Central memory CD8-positive, alpha-beta T cell (primary cell): Measurements from ENCODE around the gene GLB1L3.
A peak's percentile ranks its signal among the peaks of the same experiment; 100 is the strongest.

Experiments used
- ATAC-seq: fragments of 150-1000 bp; cut with Tn5 transposase; replicated peaks from 2 replicates; pipeline ENCODE4 v1.10.0; 2022; ENCODE audit warnings: mild to moderate bottlenecking, moderate FRiP score, moderate number of reproducible peaks; ENCODE audit not compliant: poor library complexity, severe bottlenecking; ENCODE audit errors: extremely low read depth
- DNase-seq, 2 donors: peaks; one replicate each; pipeline ENCODE4 v3.0.0; 2021; ENCODE audit warnings: low spot score in 2 of 2
- H3K27ac Mint-ChIP-seq: one replicate; pipeline ENCODE4 v1.8.0; 2022; ENCODE audit warnings: low read depth, mild to moderate bottlenecking, moderate library complexity, mixed read lengths
- H3K27me3 Mint-ChIP-seq: one replicate; pipeline ENCODE4 v1.8.0; 2022; ENCODE audit warnings: mixed read lengths
- H3K36me3 Mint-ChIP-seq: one replicate; pipeline ENCODE4 v1.8.0; 2022; ENCODE audit warnings: mild to moderate bottlenecking, moderate library complexity, mixed read lengths; ENCODE audit not compliant: insufficient read depth
- H3K4me1 Mint-ChIP-seq: one replicate; pipeline ENCODE4 v1.8.0; 2022; ENCODE audit warnings: mixed read lengths
- H3K4me3 Mint-ChIP-seq: one replicate; pipeline ENCODE4 v1.8.0; 2022; ENCODE audit warnings: mild to moderate bottlenecking, moderate library complexity, mixed read lengths
- H3K9me3 Mint-ChIP-seq: one replicate; pipeline ENCODE4 v1.8.0; 2022; ENCODE audit warnings: mixed read lengths

GLB1L3 gene

GRCh38 chr11:134240592-134240991, 35.6 kb upstream of the GLB1L3 start:
- DNase-seq, result no peak
- ATAC-seq, result no peak
- H3K36me3 Mint-ChIP-seq, result peaks cover 20% of the 10 kb centered on the region
- no peaks in the 10 kb centered on the region for H3K4me1 Mint-ChIP-seq
- H3K9me3 Mint-ChIP-seq, result no peaks in the 10 kb centered on the region
- no peak overlapping the region for H3K4me3 Mint-ChIP-seq
- H3K27ac Mint-ChIP-seq, result no peak overlapping the region
- no peaks in the 10 kb centered on the region for H3K27me3 Mint-ChIP-seq

- Mint-ChIP-seq H3K4me1 (no peaks in the 10 kb centered on the region), H3K4me3 (no peak overlapping the region), H3K27me3 (no peaks in the 10 kb centered on the region), H3K9me3 (no peaks in the 10 kb centered on the region), H3K36me3 (peaks cover 24% of the 10 kb centered on the region), H3K27ac (peak overlapping the region; percentile 26)
- DNase-seq, result no peak
- ATAC-seq, result no peak
Observed at GRCh38 chr11:134242376-134242775, 33.8 kb upstream of the GLB1L3 start.

- H3K4me1 Mint-ChIP-seq, result peaks cover under 1% of the 10 kb centered on the region
- H3K27me3 Mint-ChIP-seq, result no peaks in the 10 kb centered on the region
- no peak overlapping the region for H3K27ac Mint-ChIP-seq
- H3K4me3 Mint-ChIP-seq, result no peak overlapping the region
- no peak for ATAC-seq
- H3K36me3 Mint-ChIP-seq, result peaks cover 28% of the 10 kb centered on the region
- no peak for DNase-seq
- H3K9me3 Mint-ChIP-seq, result no peaks in the 10 kb centered on the region
Observed at GRCh38 chr11:134243913-134244312, 32.3 kb upstream of the GLB1L3 start.

GRCh38 chr11:134244593-134244992, 31.6 kb upstream of the GLB1L3 start:
- Mint-ChIP-seq H3K36me3 (peaks cover 34% of the 10 kb centered on the region), H3K9me3 (no peaks in the 10 kb centered on the region), H3K4me1 (peaks cover 5% of the 10 kb centered on the region), H3K27ac (no peak overlapping the region), H3K27me3 (no peaks in the 10 kb centered on the region), H3K4me3 (no peak overlapping the region)
- DNase-seq, result no peak
- peak; percentile 19 for ATAC-seq

- Mint-ChIP-seq H3K27me3 (no peaks in the 10 kb centered on the region), H3K27ac (no peak overlapping the region), H3K9me3 (no peaks in the 10 kb centered on the region), H3K36me3 (peaks cover 34% of the 10 kb centered on the region), H3K4me1 (peaks cover 5% of the 10 kb centered on the region), H3K4me3 (no peak overlapping the region)
- ATAC-seq (no peak), DNase-seq (no peak)
Observed at GRCh38 chr11:134245434-134245833, 30.7 kb upstream of the GLB1L3 start.

GRCh38 chr11:134246100-134246499, 30.1 kb upstream of the GLB1L3 start:
- no peaks in the 10 kb centered on the region for H3K9me3 Mint-ChIP-seq
- DNase-seq (no peak), ATAC-seq (no peak)
- H3K4me3 Mint-ChIP-seq, result no peak overlapping the region
- no peak overlapping the region for H3K27ac Mint-ChIP-seq
- no peaks in the 10 kb centered on the region for H3K27me3 Mint-ChIP-seq
- peaks cover 31% of the 10 kb centered on the region for H3K36me3 Mint-ChIP-seq
- H3K4me1 Mint-ChIP-seq, result peaks cover 5% of the 10 kb centered on the region

- Mint-ChIP-seq H3K4me3 (no peak overlapping the region), H3K27me3 (no peaks in the 10 kb centered on the region), H3K9me3 (no peaks in the 10 kb centered on the region), H3K27ac (no peak overlapping the region), H3K4me1 (peaks cover 6% of the 10 kb centered on the region), H3K36me3 (peaks cover 31% of the 10 kb centered on the region)
- no peak for DNase-seq
- no peak for ATAC-seq
Observed at GRCh38 chr11:134246678-134247077, 29.5 kb upstream of the GLB1L3 start.

- Mint-ChIP-seq H3K27ac (no peak overlapping the region), H3K4me3 (no peak overlapping the region), H3K27me3 (no peaks in the 10 kb centered on the region), H3K36me3 (peaks cover 31% of the 10 kb centered on the region), H3K4me1 (peaks cover 28% of the 10 kb centered on the region), H3K9me3 (no peaks in the 10 kb centered on the region)
- no peak for DNase-seq
- no peak for ATAC-seq
Observed at GRCh38 chr11:134248910-134249480, 27.2 kb upstream of the GLB1L3 start.

- H3K36me3 Mint-ChIP-seq, result peaks cover 31% of the 10 kb centered on the region
- no peak overlapping the region for H3K4me3 Mint-ChIP-seq
- no peaks in the 10 kb centered on the region for H3K27me3 Mint-ChIP-seq
- H3K27ac Mint-ChIP-seq, result no peak overlapping the region
- no peaks in the 10 kb centered on the region for H3K9me3 Mint-ChIP-seq
- DNase-seq (no peak), ATAC-seq (no peak)
- peaks cover 37% of the 10 kb centered on the region for H3K4me1 Mint-ChIP-seq
Observed at GRCh38 chr11:134250246-134250645, 25.9 kb upstream of the GLB1L3 start.

- no peak overlapping the region for H3K4me3 Mint-ChIP-seq
- H3K4me1 Mint-ChIP-seq, result peaks cover 37% of the 10 kb centered on the region
- H3K27ac Mint-ChIP-seq, result no peak overlapping the region
- H3K36me3 Mint-ChIP-seq, result peaks cover 31% of the 10 kb centered on the region
- ATAC-seq (no peak), DNase-seq (no peak)
- H3K9me3 Mint-ChIP-seq, result no peaks in the 10 kb centered on the region
- no peaks in the 10 kb centered on the region for H3K27me3 Mint-ChIP-seq
Observed at GRCh38 chr11:134250675-134251074, 25.5 kb upstream of the GLB1L3 start.

GRCh38 chr11:134252346-134253187, 23.6 kb upstream of the GLB1L3 start:
- Mint-ChIP-seq H3K27me3 (no peaks in the 10 kb centered on the region), H3K27ac (peak overlapping the region; percentile 10), H3K36me3 (peaks cover 29% of the 10 kb centered on the region), H3K4me3 (peak overlapping the region; percentile 97), H3K4me1 (peaks cover 37% of the 10 kb centered on the region), H3K9me3 (no peaks in the 10 kb centered on the region)
- DNase-seq (no peak), ATAC-seq (peak; percentile 12)

GRCh38 chr11:134253188-134253993, 22.8 kb upstream of the GLB1L3 start, which contains the start of the genes ACAD8 and THYN1:
ACAD8 (plus strand) TSS chr11:134253568; CDS start chr11:134253601, 33 bp downstream.
THYN1 (minus strand) TSS chr11:134253352; CDS start chr11:134252882, 470 bp downstream.
- Mint-ChIP-seq H3K4me1 (peaks cover 41% of the 10 kb centered on the region), H3K27me3 (no peaks in the 10 kb centered on the region), H3K9me3 (no peaks in the 10 kb centered on the region), H3K4me3 (peak within 1 kb of the TSS; percentile 97), H3K36me3 (peaks cover 27% of the 10 kb centered on the region), H3K27ac (peak within 1 kb of the TSS; percentile 68)
- DNase-seq, result peak; percentile 90 to 93
- ATAC-seq, result peak; percentile 100
